GM18526 (cell line): Measurements from ENCODE around the gene NTSR1.

Source experiments
- POLR2A ChIP-seq: IDR thresholded peaks from 3 replicates; pipeline ENCODE4 v1.6.1; 2011; ENCODE audit not compliant: insufficient read length; ENCODE audit errors: extremely low read depth

The NTSR1 gene

GRCh38 chr20:62811320-62811719 is 102.7 kb downstream of the NTSR1 start:
- no peak for TF ChIP-seq POLR2A

DNA sequence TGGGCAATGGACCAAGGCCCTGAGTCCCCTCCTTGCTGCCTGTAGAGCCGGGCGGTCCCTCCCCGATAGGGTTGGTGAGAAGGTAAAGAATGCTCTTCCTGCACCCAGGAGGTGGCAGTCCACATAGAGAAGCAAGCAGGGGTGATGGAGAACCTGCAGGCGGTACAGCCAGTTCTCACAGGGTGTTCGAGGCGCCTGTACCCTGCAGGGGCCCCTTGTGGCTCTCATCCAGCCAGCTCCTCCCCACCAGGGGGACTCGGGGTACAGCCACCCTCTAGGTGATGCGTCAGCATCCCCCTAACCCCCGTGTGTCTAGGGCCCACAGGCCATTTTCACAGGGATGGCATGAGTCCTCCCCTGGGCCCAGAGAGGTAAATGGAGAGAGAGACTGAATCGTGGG is 103.1 kb downstream of the NTSR1 start:
- TF ChIP-seq POLR2A, result no peak
